ENCODE measurements around the gene CHRNA3.
"Not testable (repeated sequence)": the region's sequence is repeated elsewhere in the genome, so short reads cannot be mapped to it uniquely, and the experiment has no call there.

The CHRNA3 gene

GRCh38 chr15:78616506-78616905 lies 4.3 kb downstream of the CHRNA3 start:
- no peak for DNase-seq

DNA sequence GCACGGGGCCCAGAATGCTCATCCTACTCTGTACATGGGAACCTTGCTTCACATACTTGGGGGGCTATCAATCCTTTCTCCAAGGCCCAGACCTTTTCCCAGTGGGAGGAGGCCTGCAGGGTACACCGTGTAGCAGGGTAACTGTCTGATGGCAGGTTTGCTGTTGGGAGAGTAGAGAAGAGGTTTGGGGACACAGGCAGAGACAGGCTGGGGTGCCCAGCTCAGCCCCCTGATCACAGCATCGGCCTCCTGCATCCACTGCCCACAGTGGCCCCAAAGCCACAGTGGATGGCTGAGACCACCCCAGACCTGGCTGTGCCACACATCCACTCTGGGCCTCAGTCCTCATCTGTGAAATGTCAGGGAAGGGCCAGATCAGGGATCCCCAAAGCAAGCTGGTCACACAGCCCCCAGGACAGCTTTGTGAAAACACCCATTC lies 5.6 kb downstream of the CHRNA3 start:
- no peak for DNase-seq

DNA sequence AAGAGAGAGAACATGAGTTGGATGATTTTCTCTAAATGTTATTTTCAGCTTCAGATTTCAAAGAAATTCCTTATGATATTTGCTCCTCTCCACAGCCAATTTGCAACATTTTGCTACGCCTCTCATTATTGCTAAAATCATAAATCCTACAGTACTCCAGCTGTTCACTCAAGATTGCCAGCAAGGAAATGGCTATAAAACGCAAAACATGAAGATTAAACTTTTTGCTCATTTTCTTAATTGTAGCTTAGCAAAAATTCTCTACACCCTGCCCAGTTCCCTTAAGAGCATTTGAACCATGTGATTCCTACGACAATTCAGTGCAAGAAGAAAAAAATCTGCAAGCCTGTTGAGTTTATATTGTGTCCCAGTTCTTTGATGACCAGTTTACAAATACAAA lies 6.8 kb downstream of the CHRNA3 start:
- no peak for DNase-seq

GRCh38 chr15:78609551-78609950 lies 11.2 kb downstream of the CHRNA3 start:
- not testable (repeated sequence) for DNase-seq

DNA sequence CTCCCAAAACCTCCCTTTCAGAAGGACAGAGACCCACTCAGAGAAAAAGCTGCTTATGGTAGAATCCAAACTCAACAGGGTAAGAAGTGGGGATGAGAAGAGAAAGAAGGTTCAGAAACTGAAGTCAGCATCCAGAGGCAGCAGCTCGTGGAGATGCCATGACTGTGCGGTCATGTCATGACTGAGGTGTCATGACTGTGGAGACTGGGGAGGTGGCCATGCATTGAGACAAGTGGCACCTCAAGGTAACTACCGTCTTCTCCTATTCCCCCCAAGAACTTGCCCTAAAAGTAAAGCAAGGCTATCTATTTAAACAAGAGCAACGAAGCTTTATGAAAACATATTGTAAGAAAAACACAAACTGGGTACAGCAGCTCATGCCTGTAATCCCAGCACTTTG lies 15.1 kb downstream of the CHRNA3 start:
- DNase-seq = no peak

GRCh38 chr15:78605201-78605600 lies 15.6 kb downstream of the CHRNA3 start:
- DNase-seq = no peak

DNA sequence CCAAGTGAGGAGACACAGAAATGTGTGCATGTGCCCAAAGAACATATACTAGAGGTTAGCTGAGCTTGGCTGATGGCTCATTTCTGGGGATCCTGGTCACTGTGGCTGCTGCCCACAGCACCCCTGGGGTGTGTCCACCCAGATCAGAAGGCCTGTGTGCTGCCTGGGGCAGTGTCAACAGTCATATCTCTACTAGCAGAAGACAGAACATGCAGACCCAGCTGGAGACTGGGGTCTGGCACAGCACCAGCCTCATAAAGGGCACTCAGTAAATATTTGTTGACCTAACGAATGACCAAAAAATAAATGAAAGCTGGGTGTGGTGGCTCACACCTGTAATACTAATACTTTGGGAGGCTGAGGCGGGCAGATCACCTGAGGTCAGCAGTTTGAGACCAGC lies 16.4 kb downstream of the CHRNA3 start:
- no peak for DNase-seq

DNA sequence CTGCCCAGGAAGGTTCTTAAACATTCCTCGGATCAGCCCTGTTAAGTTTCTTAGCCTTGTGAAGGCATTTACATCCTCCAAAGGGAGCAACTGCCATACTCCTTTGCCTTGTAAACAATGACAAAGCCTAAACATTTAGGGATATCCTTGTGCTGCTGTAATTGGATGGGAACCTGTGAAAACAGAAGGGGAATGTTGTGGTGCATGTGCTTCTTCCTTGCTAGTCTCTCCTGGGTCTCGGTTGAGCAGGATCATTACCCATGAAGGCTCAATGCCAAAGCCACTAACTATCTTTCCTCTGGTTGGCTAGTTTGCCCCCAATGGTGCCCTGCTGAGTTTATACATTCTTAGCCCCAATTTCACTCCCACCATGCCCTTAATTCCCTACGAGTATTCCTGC lies 17.3 kb downstream of the CHRNA3 start:
- no peak for DNase-seq

DNA sequence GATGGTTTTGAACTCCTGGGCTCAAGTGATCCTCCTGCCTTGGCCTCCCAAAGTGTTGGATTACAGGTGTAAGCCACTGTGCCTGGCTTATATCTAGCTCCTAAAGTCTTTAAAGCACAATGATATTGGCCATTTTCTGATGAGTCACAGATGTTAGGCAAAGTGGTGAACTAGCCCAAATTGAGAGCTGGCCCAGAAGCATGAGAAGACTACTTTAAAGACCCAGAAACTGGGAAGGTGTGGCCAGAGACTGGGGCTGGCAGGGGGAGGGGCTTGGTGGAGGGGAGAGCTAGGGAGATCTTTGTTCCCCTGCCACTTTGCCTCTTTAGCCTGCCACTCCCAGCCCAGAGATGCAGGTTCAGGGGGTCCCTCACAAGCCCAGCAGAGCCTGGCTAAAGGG lies 21.6 kb downstream of the CHRNA3 start:
- no peak for DNase-seq

GRCh38 chr15:78598348-78598747 lies 22.4 kb downstream of the CHRNA3 start:
- no peak for DNase-seq

- DNase-seq = no peak
Observed at GRCh38 chr15:78597583-78597982, 23.2 kb downstream of the CHRNA3 start.

DNA sequence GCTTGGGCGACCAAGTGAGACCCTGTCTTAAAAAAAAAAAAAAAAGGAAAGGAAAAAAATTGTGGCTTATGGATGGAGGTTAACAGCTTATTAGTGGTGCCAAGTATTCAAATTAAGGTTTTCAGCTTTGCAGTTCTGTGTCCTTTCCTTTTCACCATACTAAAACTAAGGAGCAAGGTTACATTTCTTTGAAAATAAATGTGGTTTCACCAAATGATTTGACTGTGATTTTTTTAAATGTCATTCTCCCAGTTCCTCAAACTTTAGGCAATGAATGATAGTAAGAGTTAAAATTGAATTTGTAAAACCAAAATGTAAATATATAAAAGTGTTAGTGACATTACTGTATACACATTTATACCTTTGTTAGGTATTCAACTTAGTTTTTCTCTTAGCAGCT lies 45.9 kb downstream of the CHRNA3 start:
- DNase-seq = no peak

GRCh38 chr15:78573416-78573815 lies 47.4 kb downstream of the CHRNA3 start:
- DNase-seq = no peak

- no peak for DNase-seq
Observed at GRCh38 chr15:78571382-78571781, 49.4 kb downstream of the CHRNA3 start.

DNA sequence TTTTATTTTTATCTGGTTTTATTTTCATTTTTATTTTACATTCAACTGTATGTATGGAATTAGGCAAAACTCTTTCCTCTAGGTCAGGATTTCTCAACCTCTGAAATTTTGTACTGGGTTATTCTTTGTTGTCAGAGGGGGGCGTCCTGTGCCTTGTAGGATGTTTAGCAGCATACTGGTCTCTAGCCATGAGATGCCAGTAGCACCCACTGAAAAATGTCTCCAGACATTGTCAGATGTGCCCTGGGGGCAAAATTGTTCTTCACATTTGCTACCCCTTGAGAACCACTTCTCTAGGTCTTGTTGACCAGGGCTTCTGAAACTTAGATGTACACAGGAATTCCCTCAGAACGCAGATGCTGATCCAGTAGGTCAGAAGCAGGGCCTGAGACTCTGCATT lies 50.1 kb downstream of the CHRNA3 start:
- no peak for DNase-seq

DNA sequence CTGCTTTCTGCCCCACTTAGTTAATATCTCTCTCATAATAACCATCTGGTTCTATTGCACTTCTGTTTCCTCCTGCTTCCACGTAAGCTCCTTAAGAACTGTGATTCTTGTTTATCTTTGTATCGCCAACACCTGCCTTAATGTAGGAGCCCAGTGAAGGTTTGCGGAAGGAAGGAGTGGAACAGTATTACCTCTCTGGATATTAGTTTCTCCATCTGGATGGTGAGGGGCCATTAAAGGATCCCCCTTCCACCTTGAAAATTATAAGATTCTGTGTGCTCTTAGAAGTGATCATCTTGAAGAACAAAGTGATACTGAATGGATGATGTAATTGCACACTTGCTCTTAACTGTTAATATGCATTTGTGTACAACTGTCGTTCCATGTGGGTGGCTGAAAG lies 53.3 kb downstream of the CHRNA3 start:
- DNase-seq = no peak

GRCh38 chr15:78565951-78566774 lies 54.6 kb downstream of the CHRNA3 start:
- no peak for DNase-seq

- peak; percentile 10 to 66 (median 25) for DNase-seq
Observed at GRCh38 chr15:78565097-78565950, 55.5 kb downstream of the CHRNA3 start, which contains the start of gene CHRNA5. Gene CHRNA5, plus strand, starts transcription at chr15:78565520. Its CDS starts 200 bp downstream, at chr15:78565720.

- DNase-seq = no peak
Observed at GRCh38 chr15:78564743-78565096, 56.1 kb downstream of the CHRNA3 start.

- no peak for DNase-seq
Observed at GRCh38 chr15:78563092-78563491, 57.7 kb downstream of the CHRNA3 start.

GRCh38 chr15:78561490-78561889 lies 59.3 kb downstream of the CHRNA3 start:
- no peak for DNase-seq

GRCh38 chr15:78560201-78560600 lies 60.6 kb downstream of the CHRNA3 start:
- not testable (repeated sequence) for DNase-seq

- no peak for DNase-seq
Observed at GRCh38 chr15:78552597-78552996, 68.2 kb downstream of the CHRNA3 start.

DNA sequence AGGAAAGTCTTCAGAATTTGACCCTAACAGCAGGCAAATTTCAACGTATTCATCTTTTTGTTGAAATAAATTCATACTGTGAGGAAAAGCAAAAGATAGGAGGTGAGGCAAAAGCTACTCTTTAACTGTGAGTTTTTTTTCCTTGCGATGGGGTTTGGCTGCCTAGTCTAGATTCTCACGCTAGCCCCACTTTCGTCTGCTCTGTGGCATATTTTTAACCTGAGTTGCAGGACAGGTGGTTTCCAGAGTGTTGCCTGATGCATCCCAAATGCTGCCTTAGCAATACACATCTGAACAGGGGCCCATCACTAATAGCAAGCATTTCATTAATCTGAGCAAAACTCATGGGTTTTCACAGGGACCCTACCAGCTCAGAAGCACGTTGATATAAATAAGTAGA lies 68.9 kb downstream of the CHRNA3 start:
- no peak for DNase-seq
